PC-3 (cell line): ENCODE data around the gene NR5A1. TPM values are rescaled to one million over a fixed set of nuclear protein-coding genes. Genes with fewer than 3 reads are reported as not detected.

Source experiments
- ATAC-seq: fragments of 200-7000 bp; cut with Tn5 transposase; 2 replicates; pipeline ENCODE4 v1.9.1; 2020; ENCODE audit warnings: mild to moderate bottlenecking, moderate library complexity
- BruUV-seq: library from RNA; stranded (reverse); fragments of 400-500 nt; replicated peaks from 2 replicates; lab custom pipeline; 2021; lab: Mats Ljungman, UMichigan
- CTCF ChIA-PET: fragments of 300-600 bp; sonication (Branson Sonifier 250); formaldehyde crosslinking; loops from one replicate; lab custom pipeline; 2022; ENCODE audit warnings: antibody characterized with exemption; lab: Charles Lee
- POLR2A ChIA-PET: fragments of 300-600 bp; sonication (Branson Sonifier 250); formaldehyde crosslinking; loops from one replicate; lab custom pipeline; 2022; ENCODE audit warnings: antibody characterized with exemption; ENCODE audit not compliant: unreplicated experiment; lab: Charles Lee
- DNase-seq: peaks from one replicate; pipeline ENCODE4 v3.0.0-alpha.2; 2015
- H2AFZ ChIP-seq: fragments of 300-600 bp; sonication (generic); 2 replicates; pipeline ENCODE4 v1.6.0; 2016; ENCODE audit warnings: antibody characterized with exemption, low read length
- H3F3A ChIP-seq: fragments of 300-600 bp; sonication (generic); one replicate; pipeline ENCODE4 v1.6.0; 2017; ENCODE audit warnings: antibody characterized with exemption, low read length, control low read depth, mild to moderate bottlenecking; ENCODE audit not compliant: unreplicated experiment
- H3K27ac ChIP-seq: fragments of 300-600 bp; sonication (generic); 2 replicates; pipeline ENCODE4 v1.5.1; 2016; ENCODE audit warnings: mild to moderate bottlenecking, low read length
- H3K27me3 ChIP-seq: fragments of 300-600 bp; sonication (generic); 2 replicates; pipeline ENCODE4 v1.6.1; 2016; ENCODE audit warnings: low read length, mixed read lengths
- H3K36me3 ChIP-seq: fragments of 300-600 bp; sonication (generic); 2 replicates; pipeline ENCODE4 v1.6.1; 2016; ENCODE audit warnings: low read depth, mixed run types, low read length, mixed read lengths
- H3K4me1 ChIP-seq: fragments of 300-600 bp; sonication (generic); 2 replicates; pipeline ENCODE4 v1.5.1; 2016; ENCODE audit warnings: low read length; ENCODE audit not compliant: insufficient read depth
- H3K4me2 ChIP-seq: fragments of 300-600 bp; sonication (generic); 2 replicates; pipeline ENCODE4 v1.6.0; 2016; ENCODE audit warnings: low read length
- H3K4me3 ChIP-seq: fragments of 300-600 bp; sonication (generic); 2 replicates; pipeline ENCODE4 v1.5.1; 2016; ENCODE audit warnings: mild to moderate bottlenecking, low read length, mixed read lengths
- H3K79me2 ChIP-seq: fragments of 300-600 bp; sonication (generic); 2 replicates; pipeline ENCODE4 v1.6.1; 2017; ENCODE audit warnings: low read length, mixed read lengths
- H3K9ac ChIP-seq: fragments of 300-600 bp; sonication (generic); 2 replicates; pipeline ENCODE4 v1.6.0; 2016; ENCODE audit warnings: mild to moderate bottlenecking, low read length
- H3K9me2 ChIP-seq: fragments of 300-600 bp; sonication (generic); replicated peaks from 2 replicates; pipeline ENCODE4 v1.6.1; 2016; ENCODE audit warnings: mixed run types, low read length, mixed read lengths
- H3K9me3 ChIP-seq: fragments of 300-600 bp; sonication (generic); 2 replicates; pipeline ENCODE4 v1.6.1; 2016; ENCODE audit warnings: low read length, mixed read lengths
- H4K20me1 ChIP-seq: fragments of 300-600 bp; sonication (generic); 2 replicates; pipeline ENCODE4 v1.6.1; 2016; ENCODE audit warnings: low read length, mixed read lengths
- CTCF ChIP-seq: fragments of 300-600 bp; sonication (generic); conservative IDR thresholded peaks from 2 replicates; pipeline ENCODE4 v1.5.1; 2017; ENCODE audit warnings: antibody characterized with exemption, low read depth, mild to moderate bottlenecking, low read length
- EZH2 ChIP-seq: fragments of 300-600 bp; sonication (generic); IDR thresholded peaks from one replicate; pipeline ENCODE4 v1.6.1; 2017; ENCODE audit warnings: antibody characterized with exemption, mild to moderate bottlenecking, low read length; ENCODE audit not compliant: unreplicated experiment
- EZH2phosphoT487 ChIP-seq: fragments of 300-600 bp; sonication (generic); IDR thresholded peaks from 2 replicates; pipeline ENCODE4 v1.6.1; 2018; ENCODE audit warnings: mild to moderate bottlenecking, antibody characterized with exemption, low read length, borderline replicate concordance
- intact Hi-C: fragments of 100-400 bp; cut with micrococcal nuclease; formaldehyde crosslinking; loops from 2 replicates; pipeline ENCODE4 v1.9.0; 2023
- total RNA-seq: library from RNA; depleted of rRNA; stranded (reverse); fragments of >200 nt; gene quantifications from 2 replicates; pipeline ENCODE4 v1.2.3, GENCODE V29; 2014

NR5A1 gene
- total RNA-seq, 1 experiment from 2014 or later = not detected

GRCh38 chr9:124505901-124506346 is 1.3 kb downstream of the NR5A1 start:
- CTCF ChIA-PET = no interaction called here
- intact Hi-C loops = no loop called here
- Histone ChIP-seq H4K20me1 (no peaks in the 10 kb centered on the region), H3K27ac (no peak overlapping the region), H3K27me3 (no peaks in the 10 kb centered on the region), H2AFZ (no peak overlapping the region), H3K9me2 (no peaks in the 10 kb centered on the region), H3F3A (no peaks in the 10 kb centered on the region), H3K9ac (no peak overlapping the region), H3K4me2 (no peak overlapping the region), H3K36me3 (no peaks in the 10 kb centered on the region), H3K4me3 (no peak overlapping the region), H3K9me3 (no peaks in the 10 kb centered on the region), H3K79me2 (no peaks in the 10 kb centered on the region), H3K4me1 (no peaks in the 10 kb centered on the region)
- no peak for DNase-seq
- no peak for ATAC-seq
- no TSS peak for BruUV-seq
- TF ChIP-seq EZH2 = no peak
- no peak for TF ChIP-seq CTCF
- TF ChIP-seq EZH2phosphoT487 = no peak
- POLR2A ChIA-PET = no interaction called here

- Histone ChIP-seq H3K4me3 (no peak overlapping the region), H3K4me1 (no peaks in the 10 kb centered on the region), H3K79me2 (no peaks in the 10 kb centered on the region), H4K20me1 (no peaks in the 10 kb centered on the region), H3K9me3 (no peaks in the 10 kb centered on the region), H3K4me2 (no peak overlapping the region), H3K27me3 (no peaks in the 10 kb centered on the region), H3K36me3 (no peaks in the 10 kb centered on the region), H2AFZ (no peak overlapping the region), H3K27ac (no peak overlapping the region), H3K9ac (no peak overlapping the region), H3K9me2 (no peaks in the 10 kb centered on the region), H3F3A (no peaks in the 10 kb centered on the region)
- no peak for ATAC-seq
- ChIA-PET CTCF (no interaction called here), POLR2A (interaction anchor here (0.6 kb wide), 1 partner anchor 565 kb away, joined by 4 read pairs; no protein-coding TSS in a partner anchor)
- no peak for DNase-seq
- intact Hi-C loops = no loop called here
- BruUV-seq = no TSS peak
- TF ChIP-seq EZH2phosphoT487 (no peak), CTCF (no peak), EZH2 (no peak)
Measured at GRCh38 chr9:124505006-124505900, 1.9 kb downstream of the NR5A1 start.

- Histone ChIP-seq H3K27me3 (no peaks in the 10 kb centered on the region), H3K27ac (no peak overlapping the region), H3F3A (no peaks in the 10 kb centered on the region), H3K9me3 (no peaks in the 10 kb centered on the region), H4K20me1 (no peaks in the 10 kb centered on the region), H3K9me2 (no peaks in the 10 kb centered on the region), H3K4me1 (no peaks in the 10 kb centered on the region), H2AFZ (no peak overlapping the region), H3K9ac (no peak overlapping the region), H3K79me2 (no peaks in the 10 kb centered on the region), H3K4me2 (no peak overlapping the region), H3K4me3 (no peak overlapping the region), H3K36me3 (no peaks in the 10 kb centered on the region)
- POLR2A ChIA-PET = interaction anchor here (0.6 kb wide), 1 partner anchor 564 kb away, joined by 4 read pairs; no protein-coding TSS in a partner anchor
- BruUV-seq = no TSS peak
- CTCF ChIA-PET = no interaction called here
- TF ChIP-seq CTCF (no peak), EZH2phosphoT487 (no peak), EZH2 (no peak)
- no peak for DNase-seq
- ATAC-seq = no peak
- intact Hi-C loops = no loop called here
Measured at GRCh38 chr9:124504530-124505005, 2.6 kb downstream of the NR5A1 start.
